GM23248 (cell line): ENCODE results near the gene LRBA.

Experiments used
- EZH2 ChIP-seq: fragments of 200-600 bp; sonication (generic); IDR thresholded peaks from 2 replicates; pipeline ENCODE4 v1.6.1; 2018; ENCODE audit warnings: antibody characterized with exemption, mild to moderate bottlenecking; ENCODE audit not compliant: insufficient read depth, poor library complexity, severe bottlenecking
- EZH2phosphoT487 ChIP-seq: fragments of 200-600 bp; sonication (generic); IDR thresholded peaks from 2 replicates; pipeline ENCODE4 v1.6.1; 2018; ENCODE audit warnings: antibody characterized with exemption, moderate library complexity, mild to moderate bottlenecking, low read depth; ENCODE audit not compliant: insufficient read depth

DNA sequence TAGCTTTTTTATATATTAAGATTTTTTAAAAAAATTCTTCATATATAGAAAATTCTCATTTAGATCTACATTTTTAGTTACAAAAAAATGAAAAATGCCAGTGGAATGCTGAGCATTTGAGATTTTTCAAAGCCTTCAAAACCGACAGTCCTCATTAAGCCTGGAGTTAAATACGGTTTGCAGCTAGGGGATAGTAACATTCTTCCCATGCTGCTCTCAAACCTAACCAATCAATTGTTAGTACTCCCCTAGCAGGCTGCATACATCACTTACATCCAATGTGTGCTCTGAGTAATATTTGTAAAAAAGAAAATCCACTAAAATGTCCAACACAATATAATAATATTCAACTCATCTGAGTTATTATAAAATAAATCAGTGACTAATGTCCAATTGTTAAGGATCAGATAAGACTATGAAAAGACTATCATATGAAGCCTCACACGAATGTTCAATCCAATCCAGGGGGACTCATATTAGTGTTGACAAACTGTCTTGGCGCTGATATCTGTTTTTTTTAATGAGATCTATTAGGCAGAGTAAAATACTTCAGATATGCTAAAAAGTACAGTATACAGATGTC is 660.8 kb downstream of the LRBA start:
- TF ChIP-seq EZH2 (no peak), EZH2phosphoT487 (no peak)
